Measurements from ENCODE around the gene PRAMEF15.
"Not testable (repeated sequence)": the region's sequence is repeated elsewhere in the genome, so short reads cannot be mapped to it uniquely, and the experiment has no call there.

GRCh38 chr1:13297216-13297931 lies 18.0 kb upstream of the PRAMEF15 start:
- not testable (repeated sequence) for TF ChIP-seq CTCF (IDR thresholded peaks at IDR 0.05; ENCODE audit: low read depth, low read length, poor library complexity, severe bottlenecking); EZH2phosphoT487 (IDR thresholded peaks at IDR 0.05; ENCODE audit: borderline replicate concordance, low read length)
